Astrocyte of the hippocampus (primary cell): ENCODE results near the gene PDCD7.
"Not testable (repeated sequence)": the region's sequence is repeated elsewhere in the genome, so short reads cannot be mapped to it uniquely, and the experiment has no call there.

Experiments used
- DNase-seq: peaks from one replicate; pipeline ENCODE4 v3.0.0; 2011; ENCODE audit warnings: low read depth, low spot score

PDCD7 gene, protein sequence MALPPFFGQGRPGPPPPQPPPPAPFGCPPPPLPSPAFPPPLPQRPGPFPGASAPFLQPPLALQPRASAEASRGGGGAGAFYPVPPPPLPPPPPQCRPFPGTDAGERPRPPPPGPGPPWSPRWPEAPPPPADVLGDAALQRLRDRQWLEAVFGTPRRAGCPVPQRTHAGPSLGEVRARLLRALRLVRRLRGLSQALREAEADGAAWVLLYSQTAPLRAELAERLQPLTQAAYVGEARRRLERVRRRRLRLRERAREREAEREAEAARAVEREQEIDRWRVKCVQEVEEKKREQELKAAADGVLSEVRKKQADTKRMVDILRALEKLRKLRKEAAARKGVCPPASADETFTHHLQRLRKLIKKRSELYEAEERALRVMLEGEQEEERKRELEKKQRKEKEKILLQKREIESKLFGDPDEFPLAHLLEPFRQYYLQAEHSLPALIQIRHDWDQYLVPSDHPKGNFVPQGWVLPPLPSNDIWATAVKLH

GRCh38 chr15:65133548-65134200, at the start of gene PDCD7:
Gene PDCD7 (minus strand): TSS chr15:65133808. CDS start chr15:65133781, 27 bp downstream.
- peak; percentile 96 for DNase-seq

DNA sequence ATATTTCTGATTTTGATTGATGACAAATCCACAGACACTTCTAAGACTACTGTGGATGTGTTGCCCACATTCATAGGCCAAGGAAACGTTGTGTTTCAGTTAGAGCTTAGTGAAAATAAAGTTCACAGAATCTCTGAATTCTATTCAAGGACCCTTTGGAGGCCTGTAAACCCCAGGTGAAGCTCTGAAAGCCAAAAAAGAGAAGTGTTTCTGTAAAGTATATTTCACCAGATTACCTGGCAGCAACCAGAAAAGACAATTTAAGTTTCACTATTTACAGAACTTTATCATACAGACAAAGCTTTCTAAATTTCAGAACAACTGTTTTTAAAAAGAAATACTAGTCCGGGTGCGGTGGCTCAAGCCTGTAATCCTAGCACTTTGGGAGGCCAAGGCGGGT, 48.9 kb upstream of the PDCD7 start:
- DNase-seq, result no peak

DNA sequence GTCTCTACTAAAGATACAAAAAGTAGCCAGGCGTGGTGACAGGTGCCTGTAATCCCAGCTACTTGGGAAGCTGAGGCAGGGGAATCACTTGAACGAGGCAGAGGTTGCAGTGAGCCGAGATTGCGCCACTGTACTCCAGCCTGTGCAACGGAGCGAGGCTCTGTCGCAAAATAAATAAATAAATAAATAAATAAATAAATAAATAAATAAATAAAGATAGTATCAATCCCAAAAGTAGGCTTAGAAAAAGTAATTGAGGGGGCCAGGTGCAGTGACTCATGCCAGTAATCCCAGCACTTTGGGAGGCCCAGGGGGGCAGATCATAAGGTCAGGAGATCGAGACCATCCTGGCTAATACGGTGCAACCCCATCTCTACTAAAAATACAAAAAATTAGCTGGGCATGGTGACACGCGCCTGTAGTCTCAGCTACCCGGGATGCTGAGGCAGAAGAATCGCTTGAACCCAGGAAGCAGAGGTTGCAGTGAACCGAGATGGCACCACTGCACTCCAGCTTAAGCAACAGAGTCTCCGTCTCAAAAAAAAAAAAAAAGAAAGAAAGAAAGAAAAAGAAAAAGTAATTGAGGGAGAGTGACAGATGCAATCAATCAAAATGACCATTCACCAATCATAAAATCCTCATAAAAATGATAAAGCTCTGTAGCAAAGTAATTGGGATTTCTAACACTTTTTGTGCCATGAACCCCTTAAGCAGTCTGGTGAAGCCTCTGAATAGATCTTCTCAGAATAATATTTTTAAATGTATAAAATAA, 48.2 kb upstream of the PDCD7 start:
- DNase-seq, result not testable (repeated sequence)

DNA sequence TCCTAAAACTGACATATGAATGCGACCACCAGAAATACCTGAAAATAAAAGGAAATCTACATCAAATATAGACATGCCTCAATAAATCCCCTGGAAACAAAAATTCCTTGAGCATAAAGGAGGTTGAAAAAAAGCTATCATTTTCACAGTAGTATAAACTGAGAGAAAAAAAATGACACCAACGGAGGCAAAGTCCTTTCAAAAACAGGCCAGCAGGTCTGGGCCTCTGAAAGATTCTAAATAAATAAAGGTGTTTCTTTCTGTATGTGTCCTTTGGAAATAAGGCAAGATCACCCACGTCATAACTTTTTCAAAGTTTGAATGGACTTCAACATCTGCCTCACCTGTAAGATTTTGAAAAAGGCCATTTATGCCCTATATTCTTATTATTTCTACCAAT, 46.6 kb upstream of the PDCD7 start:
- no peak for DNase-seq

DNA sequence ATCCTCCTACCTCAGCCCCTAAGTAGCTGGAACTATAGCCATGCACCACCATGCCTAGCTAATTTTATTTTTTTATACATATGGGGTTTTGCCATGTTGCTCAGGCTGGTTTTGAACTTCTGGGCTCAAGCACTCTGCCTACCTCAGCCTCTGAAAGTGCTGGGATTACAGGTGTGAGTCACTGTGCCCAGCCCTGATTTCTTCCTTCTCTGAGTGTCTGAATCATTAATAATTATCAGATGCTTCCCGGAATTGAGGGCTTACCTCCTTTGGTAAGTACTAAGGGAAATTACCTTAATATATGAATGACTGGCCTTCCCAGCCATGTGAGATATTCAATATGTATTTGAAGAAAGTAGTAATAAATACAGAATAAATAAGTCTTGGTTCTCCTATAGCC, 44.3 kb upstream of the PDCD7 start:
- no peak for DNase-seq

DNA sequence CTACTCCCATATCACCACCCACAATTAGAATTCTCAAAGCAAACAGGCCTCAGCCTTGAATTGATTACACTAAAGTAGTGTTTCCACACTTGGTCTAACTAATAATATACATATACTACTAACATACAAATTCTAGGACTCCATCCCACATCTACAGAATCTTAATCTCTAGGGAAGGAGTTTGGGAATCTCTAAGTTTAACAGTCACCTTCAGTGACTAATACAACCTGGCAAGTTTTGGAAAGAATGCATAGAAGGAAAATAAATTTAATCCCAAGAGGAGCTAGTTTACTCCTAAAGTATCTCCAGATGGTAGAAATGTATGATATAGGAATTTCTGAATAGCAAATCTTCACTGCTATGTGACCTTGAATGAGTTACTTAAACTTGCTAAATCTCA, 42.4 kb upstream of the PDCD7 start:
- no peak for DNase-seq

- no peak for DNase-seq
Observed at GRCh38 chr15:65175511-65175910, 41.9 kb upstream of the PDCD7 start.

DNA sequence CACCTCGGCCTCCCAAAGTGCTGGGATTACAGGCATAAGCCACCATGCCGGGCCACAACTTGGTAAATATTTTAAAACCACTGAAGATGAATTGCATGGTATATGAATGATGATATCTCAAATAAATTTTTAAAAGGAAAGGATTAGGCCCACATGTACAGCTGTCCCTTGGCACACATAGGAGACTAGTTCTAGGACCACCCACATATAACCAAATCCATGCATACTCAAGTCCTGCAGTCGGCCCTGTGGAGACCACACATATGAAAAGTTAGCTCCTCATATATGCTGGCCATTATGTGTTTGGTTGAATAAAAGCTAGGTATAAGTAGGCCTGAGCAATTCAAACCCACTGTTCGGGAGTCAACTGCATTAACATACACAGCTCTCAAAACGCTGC, 40.9 kb upstream of the PDCD7 start:
- no peak for DNase-seq

- DNase-seq, result no peak
Observed at GRCh38 chr15:65172531-65172930, 38.9 kb upstream of the PDCD7 start.

GRCh38 chr15:65171428-65171827, 37.8 kb upstream of the PDCD7 start:
- DNase-seq, result no peak

DNA sequence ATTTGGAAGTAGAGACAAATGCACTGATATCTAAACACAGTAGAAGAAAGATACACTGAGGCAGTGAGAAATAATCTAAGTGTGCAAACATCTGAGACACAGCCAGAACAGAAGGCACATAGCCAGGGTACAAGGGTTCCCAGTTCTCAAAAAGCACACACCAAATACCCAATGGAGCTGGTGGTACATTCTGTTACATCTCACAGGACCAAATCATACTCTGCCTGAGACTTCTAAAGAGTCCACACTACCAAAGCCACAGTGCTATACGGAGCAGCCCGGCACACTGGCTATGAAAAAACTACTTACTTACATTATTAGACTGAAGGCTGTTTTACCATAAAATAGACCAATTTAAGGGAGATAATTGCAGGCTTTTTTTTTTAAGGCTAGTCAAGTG, 32.3 kb upstream of the PDCD7 start:
- DNase-seq, result no peak

- no peak for DNase-seq
Observed at GRCh38 chr15:65164139-65164538, 30.5 kb upstream of the PDCD7 start.

- DNase-seq, result no peak
Observed at GRCh38 chr15:65163041-65163440, 29.4 kb upstream of the PDCD7 start.

GRCh38 chr15:65156692-65157091, 23.1 kb upstream of the PDCD7 start:
- DNase-seq, result no peak

GRCh38 chr15:65154720-65155119, 21.1 kb upstream of the PDCD7 start:
- DNase-seq, result no peak

GRCh38 chr15:65147902-65148301, 14.3 kb upstream of the PDCD7 start:
- no peak for DNase-seq

DNA sequence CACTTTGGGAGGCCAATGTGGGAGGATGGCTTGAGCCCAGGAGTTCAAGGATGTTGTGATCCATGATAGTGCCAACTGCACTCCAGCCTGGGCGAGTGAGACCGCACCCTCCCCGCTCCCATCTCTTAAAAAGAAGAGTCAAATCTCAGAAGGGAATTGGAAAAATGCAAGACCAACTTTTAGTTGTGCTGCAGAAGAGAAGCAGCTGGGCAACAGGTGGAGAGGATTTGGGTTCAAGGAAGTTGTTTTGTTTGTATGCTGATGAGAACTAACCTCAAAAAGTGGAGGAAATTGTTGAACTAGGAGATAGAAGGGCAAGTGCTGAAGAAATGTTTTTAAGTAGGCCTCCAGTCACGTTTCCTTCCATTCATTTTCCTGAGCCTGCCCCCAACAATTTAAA, 12.8 kb upstream of the PDCD7 start:
- DNase-seq, result no peak

- DNase-seq, result not testable (repeated sequence)
Observed at GRCh38 chr15:65138631-65139030, 5.0 kb upstream of the PDCD7 start.

DNA sequence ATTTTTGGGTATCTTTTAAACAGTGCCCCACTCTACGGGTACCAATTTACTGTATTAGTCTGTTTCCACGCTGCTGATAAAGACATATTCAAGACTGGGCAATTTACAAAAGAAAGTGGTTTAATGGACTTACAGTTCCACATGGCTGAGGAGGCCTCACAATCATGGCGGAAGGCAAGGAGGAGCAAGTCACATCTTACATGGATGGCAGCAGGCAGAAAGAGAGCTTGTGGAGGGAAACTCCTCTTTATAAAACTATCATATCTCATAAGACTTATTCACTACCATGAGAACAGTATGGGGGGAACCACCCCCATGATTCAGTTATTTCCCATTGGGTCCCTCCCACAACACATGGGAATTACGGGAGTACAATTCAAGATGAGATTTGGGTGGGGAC, 4.3 kb upstream of the PDCD7 start:
- DNase-seq, result not testable (repeated sequence)

DNA sequence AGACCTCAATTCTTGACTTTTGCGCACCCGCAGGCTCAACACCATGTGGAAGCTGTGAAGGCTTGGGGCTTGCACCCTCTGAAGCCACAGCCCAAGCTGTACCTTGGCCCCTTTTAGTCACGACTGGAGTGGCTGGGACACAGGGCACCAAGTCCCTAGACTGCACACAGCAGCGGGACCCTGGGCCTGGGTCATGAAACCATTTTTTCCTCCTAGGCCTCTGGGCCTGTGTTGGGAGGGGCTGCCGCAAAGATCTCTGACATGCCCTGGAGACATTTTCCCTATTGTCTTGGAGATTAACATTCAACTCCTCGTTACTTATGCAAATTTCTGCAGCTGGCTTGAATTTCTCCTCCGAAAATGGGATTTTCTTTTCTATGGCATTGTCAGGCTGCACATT, 3.5 kb upstream of the PDCD7 start:
- not testable (repeated sequence) for DNase-seq

DNA sequence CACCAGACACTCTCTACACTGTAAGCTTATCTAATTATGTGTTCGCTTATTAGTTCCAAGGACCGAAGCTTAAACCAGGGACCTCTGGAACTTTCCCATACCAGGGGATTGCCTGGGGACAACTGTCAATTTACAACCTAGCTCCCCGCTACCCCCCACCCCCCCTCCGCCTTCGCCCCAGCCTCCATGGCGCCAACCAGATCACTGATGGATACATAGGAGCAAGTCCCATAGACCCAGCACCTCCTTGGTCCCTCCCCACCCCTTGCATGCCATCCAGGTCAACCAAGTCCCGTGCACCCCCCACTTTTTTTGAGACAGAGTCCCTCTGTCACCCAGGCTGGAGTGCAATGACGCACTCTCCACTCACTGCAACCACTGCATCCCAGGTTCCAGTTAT, 930 bp upstream of the PDCD7 start:
- no peak for DNase-seq

GRCh38 chr15:65132878-65133547, 595 bp downstream of the PDCD7 start:
- peak; percentile 84 for DNase-seq
